HEK293T (cell line): ENCODE data around the gene FAHD2A.
"Not testable (repeated sequence)": the region's sequence is repeated elsewhere in the genome, so short reads cannot be mapped to it uniquely, and the experiment has no call there.

Experiments
- CTCF ChIA-PET: fragments of 350-600 bp; formaldehyde crosslinking; extraction: SDS; loops from one replicate; lab custom pipeline; 2021; ENCODE audit warnings: antibody characterized with exemption, inconsistent platforms; lab: Yijun Ruan, JAX
- POLR2A ChIA-PET: fragments of 350-600 bp; formaldehyde crosslinking; extraction: SDS; loops from one replicate; lab custom pipeline; 2020; ENCODE audit warnings: antibody characterized with exemption, inconsistent platforms; lab: Yijun Ruan, JAX
- DNase-seq: peaks from one replicate; pipeline ENCODE4 v3.0.0; 2012; ENCODE audit warnings: mixed read lengths; ENCODE audit errors: extremely low spot score
- L3MBTL2 ChIP-seq: fragments of 450-650 bp; conservative IDR thresholded peaks from 2 replicates; pipeline ENCODE4 v1.6.1; 2016; ENCODE audit warnings: mild to moderate bottlenecking

Gene FAHD2A

GRCh38 chr2:95403204-95403721 lies 755 bp downstream of the FAHD2A start:
- CTCF ChIA-PET = interaction anchor here (0.8 to 4.2 kb wide), 3 partner anchors 14 to 172 kb away, joined by 3 to 17 read pairs (median 7); no protein-coding TSS in a partner anchor
- DNase-seq = not testable (repeated sequence)
- peak; percentile 24; the same call in 1 of the 2 replicates for TF ChIP-seq L3MBTL2
- POLR2A ChIA-PET = interaction anchor here (0.7 to 3.8 kb wide), 6 partner anchors 10 to 332 kb away, joined by 3 to 32 read pairs (median 9); no protein-coding TSS in a partner anchor

GRCh38 chr2:95403824-95404223 lies 1.3 kb downstream of the FAHD2A start:
- ChIA-PET POLR2A (interaction anchor here (1.2 to 3.8 kb wide), 4 partner anchors 11 to 331 kb away, joined by 5 to 32 read pairs (median 10); no protein-coding TSS in a partner anchor), CTCF (interaction anchor here (0.8 to 4.2 kb wide), 3 partner anchors 15 to 172 kb away, joined by 3 to 17 read pairs (median 7); no protein-coding TSS in a partner anchor)

GRCh38 chr2:95404676-95405075 lies 2.2 kb downstream of the FAHD2A start:
- POLR2A ChIA-PET, DNase-seq: not testable (repeated sequence)
- CTCF ChIA-PET = interaction anchor here (0.9 to 4.2 kb wide), 2 partner anchors 9 to 16 kb away, joined by 3 to 17 read pairs; no protein-coding TSS in a partner anchor

More at GRCh38 chr2:95403824-95404223, 1.3 kb downstream of the FAHD2A start:
- DNase-seq = not testable (repeated sequence)

GRCh38 chr2:95411239-95411638 lies 8.7 kb downstream of the FAHD2A start:
- CTCF ChIA-PET = interaction anchor here (1.3 kb wide), 1 partner anchor 88 kb away, joined by 5 read pairs; no protein-coding TSS in a partner anchor
- DNase-seq, POLR2A ChIA-PET: not testable (repeated sequence)

- POLR2A ChIA-PET = not testable (repeated sequence)
- DNase-seq = peak; percentile 60
- CTCF ChIA-PET = interaction anchor here (0.6 to 1.4 kb wide), 3 partner anchors 9 to 41 kb away, joined by 3 to 4 read pairs (median 3); no protein-coding TSS in a partner anchor
These were observed 11.6 kb downstream of the FAHD2A start for GRCh38 chr2:95414015-95414594.

GRCh38 chr2:95415138-95415537 lies 12.6 kb downstream of the FAHD2A start:
- CTCF ChIA-PET, POLR2A ChIA-PET, DNase-seq: not testable (repeated sequence)

GRCh38 chr2:95415561-95415960 lies 13.1 kb downstream of the FAHD2A start:
- CTCF ChIA-PET, POLR2A ChIA-PET: not testable (repeated sequence)

GRCh38 chr2:95427196-95427867 lies 24.8 kb downstream of the FAHD2A start:
- POLR2A ChIA-PET = not testable (repeated sequence)

More at GRCh38 chr2:95415561-95415960, 13.1 kb downstream of the FAHD2A start:
- DNase-seq = not testable (repeated sequence)

GRCh38 chr2:95429748-95430467 lies 27.4 kb downstream of the FAHD2A start:
- POLR2A ChIA-PET, CTCF ChIA-PET, DNase-seq: not testable (repeated sequence)

More at GRCh38 chr2:95427196-95427867, 24.8 kb downstream of the FAHD2A start:
- DNase-seq, CTCF ChIA-PET: not testable (repeated sequence)

- POLR2A ChIA-PET, DNase-seq: not testable (repeated sequence)
These were observed 30.9 kb downstream of the FAHD2A start for GRCh38 chr2:95433373-95433772.

GRCh38 chr2:95433973-95434372 lies 31.5 kb downstream of the FAHD2A start:
- DNase-seq, POLR2A ChIA-PET, CTCF ChIA-PET: not testable (repeated sequence)

More at GRCh38 chr2:95433373-95433772, 30.9 kb downstream of the FAHD2A start:
- CTCF ChIA-PET = not testable (repeated sequence)

- DNase-seq, CTCF ChIA-PET, POLR2A ChIA-PET: not testable (repeated sequence)
These were observed 32.1 kb downstream of the FAHD2A start for GRCh38 chr2:95434507-95435076.

- CTCF ChIA-PET, DNase-seq, POLR2A ChIA-PET: not testable (repeated sequence)
These were observed 32.8 kb downstream of the FAHD2A start for GRCh38 chr2:95435162-95435871.

- POLR2A ChIA-PET, DNase-seq, CTCF ChIA-PET: not testable (repeated sequence)
These were observed 33.3 kb downstream of the FAHD2A start for GRCh38 chr2:95435872-95436209.

GRCh38 chr2:95442474-95443099 lies 40.1 kb downstream of the FAHD2A start:
- CTCF ChIA-PET, DNase-seq, POLR2A ChIA-PET: not testable (repeated sequence)

GRCh38 chr2:95445317-95445716 lies 42.8 kb downstream of the FAHD2A start:
- POLR2A ChIA-PET, CTCF ChIA-PET, DNase-seq: not testable (repeated sequence)
